Liver (tissue), 9 donors: ENCODE data around the gene GRK5. TPM values are rescaled to one million over a fixed set of nuclear protein-coding genes. Genes with fewer than 3 reads are reported as not detected.

Experiments used
- DNase-seq: peaks from one replicate; pipeline ENCODE4 v3.0.0-alpha.2; 2017; ENCODE audit warnings: low spot score
- H3K27ac ChIP-seq, 2 donors: one replicate each; pipeline ENCODE4 v1.7.0; 2013; ENCODE audit warnings: inconsistent platforms in 2 of 2, low read length in 2 of 2, control low read depth in 1 of 2, low read depth in 1 of 2, mild to moderate bottlenecking in 1 of 2
- H3K27me3 ChIP-seq, 4 donors: one replicate each; pipeline versions ENCODE4 v1.6.1 to v1.7.0; 2013; ENCODE audit warnings: low read length in 3 of 4, inconsistent platforms in 1 of 4, mild to moderate bottlenecking in 1 of 4, moderate library complexity in 1 of 4; ENCODE audit not compliant: control insufficient read depth in 4 of 4, insufficient read depth in 4 of 4
- H3K36me3 ChIP-seq, 4 donors: one replicate each; pipeline versions ENCODE4 v1.6.1 to v1.7.0; 2013; ENCODE audit warnings: low read length in 3 of 4, mild to moderate bottlenecking in 3 of 4, low read depth in 1 of 4, moderate library complexity in 1 of 4; ENCODE audit not compliant: control insufficient read depth in 4 of 4, insufficient read depth in 3 of 4
- H3K4me1 ChIP-seq, 4 donors: one replicate each; pipeline versions ENCODE4 v1.6.1 to v1.7.0; 2013; ENCODE audit warnings: low read length in 3 of 4, mild to moderate bottlenecking in 3 of 4, moderate library complexity in 1 of 4; ENCODE audit not compliant: control insufficient read depth in 4 of 4, insufficient read depth in 4 of 4
- H3K4me3 ChIP-seq, 3 donors: one replicate each; pipeline versions ENCODE4 v1.6.1 to v1.7.0; 2013; ENCODE audit warnings: low read length in 3 of 3, control low read depth in 1 of 3, low read depth in 1 of 3, mild to moderate bottlenecking in 1 of 3
- H3K9ac ChIP-seq, 2 donors: one replicate each; pipeline ENCODE4 v1.7.0; 2013; ENCODE audit warnings: low read length in 2 of 2, mild to moderate bottlenecking in 2 of 2, moderate library complexity in 2 of 2, control low read depth in 1 of 2, low read depth in 1 of 2
- H3K9me3 ChIP-seq, 4 donors: one replicate each; pipeline versions ENCODE4 v1.6.1 to v1.7.0; 2013; ENCODE audit warnings: low read length in 3 of 4; ENCODE audit not compliant: control insufficient read depth in 4 of 4
- EGR1 ChIP-seq, 2 donors: IDR thresholded peaks; 2 replicates each; pipeline ENCODE4 v1.6.1; 2016 to 2018; ENCODE audit warnings: antibody characterized with exemption in 2 of 2, low read depth in 2 of 2
- FOXA1 ChIP-seq: IDR thresholded peaks from 2 replicates; pipeline ENCODE4 v1.6.1; 2016; ENCODE audit warnings: antibody characterized with exemption
- FOXA2 ChIP-seq: IDR thresholded peaks from 2 replicates; pipeline ENCODE4 v1.6.1; 2016; ENCODE audit warnings: antibody characterized with exemption
- GABPA ChIP-seq, 2 donors: IDR thresholded peaks in 1 of 2; conservative IDR thresholded peaks in 1 of 2; 2 replicates each; pipeline ENCODE4 v1.6.1; 2016; ENCODE audit warnings: antibody characterized with exemption in 2 of 2, mild to moderate bottlenecking in 1 of 2, moderate library complexity in 1 of 2
- HNF4A ChIP-seq, 2 donors: conservative IDR thresholded peaks; 2 replicates each; pipeline ENCODE4 v1.6.1; 2016; ENCODE audit warnings: antibody characterized with exemption in 2 of 2, mild to moderate bottlenecking in 2 of 2
- HNF4G ChIP-seq: IDR thresholded peaks from 2 replicates; pipeline ENCODE4 v1.6.1; 2016; ENCODE audit warnings: antibody characterized with exemption
- JUND ChIP-seq, 2 donors: IDR thresholded peaks; 2 replicates each; pipeline ENCODE4 v1.6.1; 2016; ENCODE audit warnings: antibody characterized with exemption in 2 of 2
- NR2F2 ChIP-seq: IDR thresholded peaks from 2 replicates; pipeline ENCODE4 v1.6.1; 2016; ENCODE audit warnings: antibody characterized with exemption
- RAD21 ChIP-seq, 2 donors: IDR thresholded peaks; 2 replicates each; pipeline ENCODE4 v1.6.1; 2016; ENCODE audit warnings: antibody characterized with exemption in 2 of 2, mild to moderate bottlenecking in 2 of 2
- SP1 ChIP-seq: IDR thresholded peaks from 2 replicates; pipeline ENCODE4 v1.6.1; 2018; ENCODE audit warnings: antibody characterized with exemption, mild to moderate bottlenecking
- TAF1 ChIP-seq: conservative IDR thresholded peaks from 2 replicates; pipeline ENCODE4 v1.6.1; 2016; ENCODE audit warnings: antibody characterized with exemption, mild to moderate bottlenecking
- YY1 ChIP-seq: IDR thresholded peaks from 2 replicates; pipeline ENCODE4 v1.6.1; 2016; ENCODE audit warnings: antibody characterized with exemption, mild to moderate bottlenecking
- WGBS: extraction: QIAGEN DNeasy Blood & Tissue Kit; methylation state at CpG from one replicate; pipeline ENCODE4 v1.1.7; 2013; 5-methylcytosine and 5-hydroxymethylcytosine counted together
- polyA plus RNA-seq, 2 donors: library from polyadenylated mRNA; stranded (reverse) in 1 of 2; unstranded in 1 of 2; fragments of 200-250 nt in 1 of 2; fragments of >200 nt in 1 of 2; fragmentation: Nextera tagmentation in 1 of 2; extraction: Ambion mirVana in 1 of 2; gene quantifications; one replicate each; pipeline versions ENCODE4 v1.2.1 to v1.2.3, GENCODE V29; 2013 to 2015
- total RNA-seq, 2 donors: library from RNA; depleted of rRNA; stranded (reverse); fragments of >200 nt; gene quantifications; one replicate each; pipeline ENCODE4 v1.2.3, GENCODE V29; 2014
- TF ChIP-seq, protein P1 (sequence below): IDR thresholded peaks from 2 replicates; pipeline ENCODE4 v1.6.1; 2016; ENCODE audit warnings: antibody characterized with exemption
- TF ChIP-seq, protein P2 (sequence below): IDR thresholded peaks from 2 replicates; pipeline ENCODE4 v1.6.1; 2016; ENCODE audit warnings: antibody characterized with exemption
- TF ChIP-seq, protein P3 (sequence below): IDR thresholded peaks from 2 replicates; pipeline ENCODE4 v1.6.1; 2016; ENCODE audit warnings: antibody characterized with exemption, mild to moderate bottlenecking
- TF ChIP-seq, protein P4 (sequence below): fragments of 150-350 bp; IDR thresholded peaks from 2 replicates; pipeline ENCODE4 v1.5.1; 2017; ENCODE audit warnings: improper control_type of control experiment, low read depth, low read length; ENCODE audit not compliant: missing input control
- donor health status: healthy.
- donor health status: healthy.
- donor health status: healthy.
- donor health status: healthy.
- donor health status: healthy.

GRK5 gene
- total and polyA plus RNA-seq, 4 donors: 2.1 to 6.6 (median 5.1) TPM

DNA sequence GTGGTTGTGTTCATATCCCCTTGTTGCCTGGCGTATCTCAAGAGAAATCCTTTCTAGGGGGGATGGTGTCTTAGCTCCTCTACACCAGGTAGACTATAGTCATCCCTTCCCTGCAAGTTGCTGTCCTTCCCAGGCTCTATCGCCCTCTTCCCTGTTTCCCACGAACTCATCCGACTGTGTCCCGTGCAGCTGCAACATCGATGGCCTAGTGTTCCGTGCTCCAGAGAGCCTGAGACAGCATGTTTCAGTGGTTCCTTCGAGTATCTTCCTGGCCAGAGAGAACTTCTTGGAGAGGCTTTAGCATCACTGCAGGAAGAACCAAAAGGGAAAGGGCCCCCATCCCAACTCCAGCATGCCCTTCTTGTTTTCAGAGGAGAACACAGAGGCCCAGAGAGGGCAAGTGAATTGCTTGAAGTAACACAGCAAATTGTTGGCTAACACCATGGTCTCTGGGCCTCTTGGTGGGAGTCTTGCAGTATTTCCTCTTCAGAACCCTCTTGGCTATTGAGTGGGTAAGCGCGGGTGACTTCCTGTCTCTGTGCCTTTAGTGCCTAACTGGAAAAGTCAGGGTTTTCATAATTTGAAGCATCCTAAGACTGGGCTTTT lies 172.2 kb downstream of the GRK5 start:
- H3K27ac ChIP-seq: no peak overlapping the region
- H3K9ac ChIP-seq: no peak overlapping the region
- TF ChIP-seq YY1 (no peak), EGR1 (IDR thresholded peaks at IDR 0.05; ENCODE audit: low read depth in 2 of 2) (no peak), GABPA (IDR thresholded peaks at IDR 0.05 in 1 of 2, conservative IDR thresholded peaks at IDR 0.05 in 1 of 2) (no peak), RAD21 (IDR thresholded peaks at IDR 0.05) (no peak), HNF4A (conservative IDR thresholded peaks at IDR 0.05) (no peak), FOXA1 (no peak), TAF1 (no peak), JUND (IDR thresholded peaks at IDR 0.05) (no peak), HNF4G (no peak), SP1 (no peak), NR2F2 (no peak)
- TF ChIP-seq, protein P1, sequence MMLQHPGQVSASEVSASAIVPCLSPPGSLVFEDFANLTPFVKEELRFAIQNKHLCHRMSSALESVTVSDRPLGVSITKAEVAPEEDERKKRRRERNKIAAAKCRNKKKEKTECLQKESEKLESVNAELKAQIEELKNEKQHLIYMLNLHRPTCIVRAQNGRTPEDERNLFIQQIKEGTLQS: no peak
- TF ChIP-seq, protein P2, sequence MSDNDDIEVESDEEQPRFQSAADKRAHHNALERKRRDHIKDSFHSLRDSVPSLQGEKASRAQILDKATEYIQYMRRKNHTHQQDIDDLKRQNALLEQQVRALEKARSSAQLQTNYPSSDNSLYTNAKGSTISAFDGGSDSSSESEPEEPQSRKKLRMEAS: no peak
- TF ChIP-seq, protein P3, sequence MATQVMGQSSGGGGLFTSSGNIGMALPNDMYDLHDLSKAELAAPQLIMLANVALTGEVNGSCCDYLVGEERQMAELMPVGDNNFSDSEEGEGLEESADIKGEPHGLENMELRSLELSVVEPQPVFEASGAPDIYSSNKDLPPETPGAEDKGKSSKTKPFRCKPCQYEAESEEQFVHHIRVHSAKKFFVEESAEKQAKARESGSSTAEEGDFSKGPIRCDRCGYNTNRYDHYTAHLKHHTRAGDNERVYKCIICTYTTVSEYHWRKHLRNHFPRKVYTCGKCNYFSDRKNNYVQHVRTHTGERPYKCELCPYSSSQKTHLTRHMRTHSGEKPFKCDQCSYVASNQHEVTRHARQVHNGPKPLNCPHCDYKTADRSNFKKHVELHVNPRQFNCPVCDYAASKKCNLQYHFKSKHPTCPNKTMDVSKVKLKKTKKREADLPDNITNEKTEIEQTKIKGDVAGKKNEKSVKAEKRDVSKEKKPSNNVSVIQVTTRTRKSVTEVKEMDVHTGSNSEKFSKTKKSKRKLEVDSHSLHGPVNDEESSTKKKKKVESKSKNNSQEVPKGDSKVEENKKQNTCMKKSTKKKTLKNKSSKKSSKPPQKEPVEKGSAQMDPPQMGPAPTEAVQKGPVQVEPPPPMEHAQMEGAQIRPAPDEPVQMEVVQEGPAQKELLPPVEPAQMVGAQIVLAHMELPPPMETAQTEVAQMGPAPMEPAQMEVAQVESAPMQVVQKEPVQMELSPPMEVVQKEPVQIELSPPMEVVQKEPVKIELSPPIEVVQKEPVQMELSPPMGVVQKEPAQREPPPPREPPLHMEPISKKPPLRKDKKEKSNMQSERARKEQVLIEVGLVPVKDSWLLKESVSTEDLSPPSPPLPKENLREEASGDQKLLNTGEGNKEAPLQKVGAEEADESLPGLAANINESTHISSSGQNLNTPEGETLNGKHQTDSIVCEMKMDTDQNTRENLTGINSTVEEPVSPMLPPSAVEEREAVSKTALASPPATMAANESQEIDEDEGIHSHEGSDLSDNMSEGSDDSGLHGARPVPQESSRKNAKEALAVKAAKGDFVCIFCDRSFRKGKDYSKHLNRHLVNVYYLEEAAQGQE: no peak
- TF ChIP-seq, protein P4, sequence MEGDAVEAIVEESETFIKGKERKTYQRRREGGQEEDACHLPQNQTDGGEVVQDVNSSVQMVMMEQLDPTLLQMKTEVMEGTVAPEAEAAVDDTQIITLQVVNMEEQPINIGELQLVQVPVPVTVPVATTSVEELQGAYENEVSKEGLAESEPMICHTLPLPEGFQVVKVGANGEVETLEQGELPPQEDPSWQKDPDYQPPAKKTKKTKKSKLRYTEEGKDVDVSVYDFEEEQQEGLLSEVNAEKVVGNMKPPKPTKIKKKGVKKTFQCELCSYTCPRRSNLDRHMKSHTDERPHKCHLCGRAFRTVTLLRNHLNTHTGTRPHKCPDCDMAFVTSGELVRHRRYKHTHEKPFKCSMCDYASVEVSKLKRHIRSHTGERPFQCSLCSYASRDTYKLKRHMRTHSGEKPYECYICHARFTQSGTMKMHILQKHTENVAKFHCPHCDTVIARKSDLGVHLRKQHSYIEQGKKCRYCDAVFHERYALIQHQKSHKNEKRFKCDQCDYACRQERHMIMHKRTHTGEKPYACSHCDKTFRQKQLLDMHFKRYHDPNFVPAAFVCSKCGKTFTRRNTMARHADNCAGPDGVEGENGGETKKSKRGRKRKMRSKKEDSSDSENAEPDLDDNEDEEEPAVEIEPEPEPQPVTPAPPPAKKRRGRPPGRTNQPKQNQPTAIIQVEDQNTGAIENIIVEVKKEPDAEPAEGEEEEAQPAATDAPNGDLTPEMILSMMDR: no peak
- H3K4me3 ChIP-seq: no peak overlapping the region
- WGBS: 92% methylated on average over 10 of the region's 10 CpGs
- no peaks in the 10 kb centered on the region for H3K9me3 ChIP-seq
- no peak for DNase-seq
- no peaks in the 10 kb centered on the region for H3K36me3 ChIP-seq
- no peaks in the 10 kb centered on the region for H3K27me3 ChIP-seq
- no peaks in the 10 kb centered on the region for H3K4me1 ChIP-seq

DNA sequence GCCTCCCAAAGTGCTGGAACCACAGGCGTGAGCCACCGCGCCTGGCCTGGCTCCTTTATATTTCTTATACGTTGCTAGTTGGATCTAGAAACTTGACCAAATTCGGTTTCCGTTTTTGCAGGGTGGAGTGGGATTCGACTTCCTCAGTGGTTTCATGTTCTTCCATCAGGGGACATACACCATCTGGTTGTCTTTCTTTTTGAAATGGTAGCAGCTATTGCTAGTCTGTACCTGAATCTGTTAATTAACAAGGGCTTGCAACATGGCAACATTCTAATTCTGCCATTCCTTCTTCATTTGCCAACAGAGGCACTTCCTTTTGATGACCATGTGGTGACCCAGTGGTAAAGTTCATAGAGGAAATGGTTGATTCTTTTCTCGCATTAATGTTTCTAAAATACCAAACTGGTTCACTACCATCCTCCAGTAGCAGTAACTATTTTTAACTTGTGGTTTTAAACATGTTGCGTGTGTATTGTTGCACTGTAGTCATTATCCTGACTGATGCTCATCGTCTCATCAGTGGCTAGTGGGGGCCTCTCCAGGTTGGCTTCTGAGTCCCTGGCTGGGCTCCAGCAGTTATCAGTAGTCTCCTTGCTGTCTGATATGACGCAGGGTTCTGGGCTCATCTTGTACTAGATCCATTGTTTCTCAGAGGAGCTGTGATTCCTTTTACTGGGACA lies 175.9 kb downstream of the GRK5 start:
- H3K4me1 ChIP-seq: no peaks in the 10 kb centered on the region
- TF ChIP-seq FOXA2: no peak
- TF ChIP-seq, protein P2: no peak
- TF ChIP-seq YY1: no peak
- TF ChIP-seq JUND (IDR thresholded peaks at IDR 0.05): no peak
- TF ChIP-seq HNF4G: no peak
- no peak for TF ChIP-seq RAD21 (IDR thresholded peaks at IDR 0.05)
- no peak for TF ChIP-seq SP1
- TF ChIP-seq, protein P4: no peak
- H3K9me3 ChIP-seq: no peaks in the 10 kb centered on the region
- no peak overlapping the region for H3K4me3 ChIP-seq
- no peaks in the 10 kb centered on the region for H3K27me3 ChIP-seq
- no peaks in the 10 kb centered on the region for H3K36me3 ChIP-seq
- WGBS: 82% methylated on average over 11 of the region's 11 CpGs
- DNase-seq: no peak
- H3K9ac ChIP-seq: no peak overlapping the region
- no peak overlapping the region for H3K27ac ChIP-seq
